NB4 (cell line): ENCODE results near the gene LMBRD2.
"Not testable (repeated sequence)": the region's sequence is repeated elsewhere in the genome, so short reads cannot be mapped to it uniquely, and the experiment has no call there.

Experiments used
- DNase-seq: peaks from one replicate; pipeline ENCODE4 v3.0.0; 2010; ENCODE audit warnings: low read depth
- H3K4me3 ChIP-seq: one replicate; pipeline ENCODE4 v1.5.1; 2011; ENCODE audit warnings: mild to moderate bottlenecking, low read depth, low read length, moderate library complexity
- MYC ChIP-seq: IDR thresholded peaks from 2 replicates; pipeline ENCODE4 v1.6.1; 2011; ENCODE audit warnings: low read depth, low read length
- POLR2A ChIP-seq: IDR thresholded peaks from 2 replicates; pipeline ENCODE4 v1.6.1; 2011; ENCODE audit warnings: mild to moderate bottlenecking; ENCODE audit not compliant: insufficient read length; ENCODE audit errors: extremely low read depth
- TF ChIP-seq, protein P1 (sequence below): IDR thresholded peaks from one replicate; pipeline ENCODE4 v1.5.1; 2012; ENCODE audit warnings: low read depth, low read length
- TF ChIP-seq, protein P2 (sequence below): IDR thresholded peaks from 2 replicates; pipeline ENCODE4 v1.6.1; 2011; ENCODE audit warnings: low read depth, low read length

Gene LMBRD2

DNA sequence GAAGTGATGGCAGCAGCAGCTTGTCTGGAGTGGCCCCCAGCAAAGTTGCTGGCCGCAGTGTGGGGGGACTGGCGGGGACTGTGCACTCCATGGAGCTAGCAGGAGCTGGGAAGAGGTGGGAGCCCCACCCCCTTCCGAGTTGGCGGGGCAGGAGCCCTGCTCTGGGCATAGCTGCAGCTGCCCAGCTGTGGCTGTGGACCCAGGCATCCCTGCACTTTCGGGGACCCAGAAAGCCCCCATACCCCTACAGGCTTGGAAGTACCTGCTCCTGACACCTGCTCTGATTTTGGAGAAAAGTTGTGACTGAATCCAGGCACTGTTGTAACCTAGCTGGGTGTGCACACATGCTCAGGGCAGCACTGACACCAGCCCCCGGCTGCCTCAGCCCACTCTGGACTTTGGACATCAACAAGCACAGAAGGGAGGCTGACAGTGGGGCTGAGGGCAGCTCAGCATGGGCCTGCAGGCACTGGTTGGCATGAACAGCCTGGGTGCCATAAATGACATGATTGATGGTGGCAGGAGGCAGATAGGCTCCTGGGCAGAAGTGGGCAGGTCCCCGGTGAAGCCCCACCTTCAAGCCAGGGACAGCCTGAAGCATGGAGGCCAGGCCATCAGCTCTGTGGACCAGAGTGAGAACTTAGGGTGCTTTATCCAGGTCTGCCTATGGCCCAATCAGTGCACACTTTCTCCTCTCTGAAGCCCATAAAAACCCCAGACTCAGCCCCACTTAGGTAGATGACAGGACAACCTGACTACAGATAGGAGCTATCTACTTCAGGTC is 12.6 kb downstream of the LMBRD2 start:
- TF ChIP-seq, protein P1, sequence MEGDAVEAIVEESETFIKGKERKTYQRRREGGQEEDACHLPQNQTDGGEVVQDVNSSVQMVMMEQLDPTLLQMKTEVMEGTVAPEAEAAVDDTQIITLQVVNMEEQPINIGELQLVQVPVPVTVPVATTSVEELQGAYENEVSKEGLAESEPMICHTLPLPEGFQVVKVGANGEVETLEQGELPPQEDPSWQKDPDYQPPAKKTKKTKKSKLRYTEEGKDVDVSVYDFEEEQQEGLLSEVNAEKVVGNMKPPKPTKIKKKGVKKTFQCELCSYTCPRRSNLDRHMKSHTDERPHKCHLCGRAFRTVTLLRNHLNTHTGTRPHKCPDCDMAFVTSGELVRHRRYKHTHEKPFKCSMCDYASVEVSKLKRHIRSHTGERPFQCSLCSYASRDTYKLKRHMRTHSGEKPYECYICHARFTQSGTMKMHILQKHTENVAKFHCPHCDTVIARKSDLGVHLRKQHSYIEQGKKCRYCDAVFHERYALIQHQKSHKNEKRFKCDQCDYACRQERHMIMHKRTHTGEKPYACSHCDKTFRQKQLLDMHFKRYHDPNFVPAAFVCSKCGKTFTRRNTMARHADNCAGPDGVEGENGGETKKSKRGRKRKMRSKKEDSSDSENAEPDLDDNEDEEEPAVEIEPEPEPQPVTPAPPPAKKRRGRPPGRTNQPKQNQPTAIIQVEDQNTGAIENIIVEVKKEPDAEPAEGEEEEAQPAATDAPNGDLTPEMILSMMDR: no peak
- TF ChIP-seq MYC: no peak
- TF ChIP-seq, protein P2, sequence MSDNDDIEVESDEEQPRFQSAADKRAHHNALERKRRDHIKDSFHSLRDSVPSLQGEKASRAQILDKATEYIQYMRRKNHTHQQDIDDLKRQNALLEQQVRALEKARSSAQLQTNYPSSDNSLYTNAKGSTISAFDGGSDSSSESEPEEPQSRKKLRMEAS: no peak
- TF ChIP-seq POLR2A: no peak
- no peak overlapping the region for H3K4me3 ChIP-seq
- DNase-seq: no peak

DNA sequence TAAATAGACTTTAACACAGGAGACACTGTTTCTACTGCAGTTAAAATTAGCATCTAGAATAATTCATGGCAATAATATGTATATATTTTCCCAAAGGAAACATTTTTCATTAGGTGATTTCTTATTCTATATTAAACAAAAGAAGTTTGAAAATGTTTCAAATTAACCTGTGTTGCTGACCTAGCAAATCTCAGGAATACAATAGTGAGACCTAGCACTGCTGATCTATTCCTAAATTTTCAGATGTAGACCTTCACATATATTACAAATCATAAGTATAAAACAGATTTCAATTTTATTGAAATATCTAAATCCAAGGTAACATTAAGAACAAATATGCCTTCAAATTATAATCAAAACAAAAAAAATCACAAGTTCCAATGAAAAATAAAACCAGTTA is 15.1 kb downstream of the LMBRD2 start:
- TF ChIP-seq MYC (no peak), POLR2A (no peak)
- TF ChIP-seq, protein P1: no peak
- TF ChIP-seq, protein P2: no peak
- no peak overlapping the region for H3K4me3 ChIP-seq
- no peak for DNase-seq

DNA sequence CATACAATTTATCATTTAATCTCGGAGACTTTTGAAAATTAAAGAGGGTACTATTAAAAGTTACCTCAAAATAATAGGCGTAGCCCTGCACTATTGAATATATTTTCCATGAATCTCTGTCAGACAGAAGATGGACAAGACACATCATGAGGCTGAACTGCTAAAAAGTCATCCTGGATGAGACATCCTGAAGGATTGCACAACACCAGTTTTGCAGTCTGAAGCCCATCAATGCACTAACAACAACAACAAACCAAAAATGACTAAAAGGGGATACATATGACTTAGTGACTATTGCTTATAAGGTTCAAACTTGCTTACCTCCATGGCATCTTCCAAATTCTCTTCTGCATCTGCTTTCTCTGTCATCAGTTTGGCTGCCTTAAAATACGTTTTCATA is 15.7 kb downstream of the LMBRD2 start:
- TF ChIP-seq MYC (no peak), POLR2A (no peak)
- TF ChIP-seq, protein P1: no peak
- TF ChIP-seq, protein P2: no peak
- H3K4me3 ChIP-seq: no peak overlapping the region
- no peak for DNase-seq

DNA sequence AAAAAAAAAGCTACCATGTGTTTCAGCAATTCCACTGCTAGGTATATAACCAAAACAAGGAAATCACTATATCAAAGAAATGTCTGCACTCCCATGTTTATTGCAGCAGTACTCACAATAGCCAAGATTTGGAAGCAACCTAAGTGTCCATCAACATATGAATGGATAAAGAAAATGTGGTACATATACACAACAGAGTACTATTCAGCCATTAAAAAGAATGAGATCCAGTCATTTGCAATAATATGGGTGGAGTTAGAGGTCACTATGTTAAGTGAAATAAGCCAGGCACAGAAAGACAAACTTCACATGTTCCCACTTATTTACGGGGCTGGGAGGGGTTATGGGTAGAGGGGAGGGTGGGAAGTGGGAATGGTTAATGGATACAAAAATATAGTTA is 18.7 kb downstream of the LMBRD2 start:
- H3K4me3 ChIP-seq, DNase-seq: not testable (repeated sequence)

DNA sequence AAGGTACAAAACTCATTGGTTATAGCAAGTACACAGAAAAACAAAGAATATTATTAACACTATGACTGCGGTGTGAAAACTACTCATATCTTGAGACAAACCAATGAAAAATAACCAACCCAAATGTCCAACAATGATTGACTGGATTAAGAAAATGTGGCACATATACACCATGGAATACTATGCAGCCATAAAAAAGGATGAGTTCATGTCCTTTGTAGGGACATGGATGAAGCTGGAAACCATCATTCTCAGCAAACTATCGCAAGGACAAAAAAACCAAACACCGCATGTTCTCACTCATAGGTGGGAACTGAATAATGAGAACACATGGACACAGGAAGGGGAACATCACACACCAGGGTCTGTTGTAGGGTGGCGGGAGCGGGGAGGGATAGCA is 22.0 kb downstream of the LMBRD2 start:
- not testable (repeated sequence) for H3K4me3 ChIP-seq, DNase-seq

DNA sequence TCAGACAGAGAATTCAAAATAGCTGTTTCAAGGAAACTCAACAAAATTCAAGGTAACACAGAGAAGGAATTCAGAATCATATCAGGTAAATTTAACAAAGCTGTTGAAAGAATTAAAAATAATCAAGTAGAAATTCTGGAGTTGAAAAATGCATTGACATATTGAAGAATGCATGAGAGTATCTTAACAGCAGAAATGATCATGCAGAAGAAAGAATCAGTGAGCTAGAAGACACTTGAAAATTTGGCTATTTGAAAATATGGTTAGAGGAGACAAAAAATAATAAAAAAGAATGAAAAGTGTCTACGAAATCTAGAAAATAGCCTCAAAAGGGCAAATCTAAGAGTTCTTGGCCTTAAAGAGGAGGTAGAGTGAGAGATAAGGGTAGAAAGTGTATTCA is 22.9 kb downstream of the LMBRD2 start:
- TF ChIP-seq MYC (no peak), POLR2A (no peak)
- TF ChIP-seq, protein P2: no peak
- TF ChIP-seq, protein P1: no peak
- DNase-seq: no peak
- H3K4me3 ChIP-seq: no peak overlapping the region

DNA sequence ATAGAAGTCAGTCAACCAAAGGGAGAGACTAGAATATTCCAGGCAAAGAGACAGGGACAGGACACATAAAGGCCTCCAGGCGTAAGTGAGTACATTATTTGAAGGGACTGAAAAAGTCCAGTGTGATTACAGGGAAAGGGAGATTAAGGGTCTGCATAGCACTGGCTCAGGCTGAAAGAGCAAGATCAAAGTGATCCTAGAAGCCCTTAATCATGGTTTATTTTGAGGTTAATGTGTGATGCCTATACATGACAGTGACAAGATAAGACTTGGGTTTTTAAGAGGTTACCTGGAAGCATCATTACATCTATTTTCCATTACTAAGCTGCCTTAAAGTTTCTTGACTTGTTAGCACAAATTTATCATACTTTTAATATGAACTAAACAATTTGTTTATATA is 25.8 kb downstream of the LMBRD2 start:
- no peak overlapping the region for H3K4me3 ChIP-seq
- TF ChIP-seq POLR2A: no peak
- TF ChIP-seq, protein P2: no peak
- TF ChIP-seq, protein P1: no peak
- no peak for TF ChIP-seq MYC
- no peak for DNase-seq
